Spleen (tissue), 11 donors: Measurements from ENCODE around the gene CEMIP2. TPM values are rescaled to one million over a fixed set of nuclear protein-coding genes. Genes with fewer than 3 reads are reported as not detected.

Experiments used
- DNase-seq: peaks from one replicate; pipeline ENCODE4 v3.0.0-alpha.2; 2020
- H3K27ac ChIP-seq, 8 donors: fragments of 200-600 bp; sonication (generic) in 7 of 8; 1 replicate in 4 of 8; 2 replicates in 4 of 8; pipeline versions ENCODE4 v1.5.0 to v1.8.0; 2016 to 2021; ENCODE audit warnings: inconsistent platforms in 4 of 8, mild to moderate bottlenecking in 4 of 8, moderate library complexity in 1 of 8
- H3K27me3 ChIP-seq, 7 donors: fragments of 200-600 bp; sonication (generic) in 6 of 7; replicated peaks in 1 of 7; 1 replicate in 4 of 7; 2 replicates in 3 of 7; pipeline versions ENCODE4 v1.5.0 to v1.8.0; 2016 to 2021; ENCODE audit warnings: inconsistent platforms in 3 of 7, mild to moderate bottlenecking in 1 of 7
- H3K36me3 ChIP-seq, 6 donors: fragments of 200-600 bp; sonication (generic) in 5 of 6; 1 replicate in 4 of 6; 2 replicates in 2 of 6; pipeline versions ENCODE4 v1.5.0 to v1.8.0; 2016 to 2021; ENCODE audit warnings: inconsistent platforms in 2 of 6
- H3K4me1 ChIP-seq, 6 donors: fragments of 200-600 bp; sonication (generic) in 5 of 6; 1 replicate in 3 of 6; 2 replicates in 3 of 6; pipeline versions ENCODE4 v1.5.0 to v1.8.0; 2016 to 2021; ENCODE audit warnings: inconsistent platforms in 3 of 6
- H3K4me3 ChIP-seq, 8 donors: fragments of 200-600 bp; sonication (generic) in 7 of 8; 1 replicate in 4 of 8; 2 replicates in 4 of 8; pipeline versions ENCODE4 v1.5.0 to v1.8.0; 2016 to 2021; ENCODE audit warnings: inconsistent platforms in 4 of 8, mild to moderate bottlenecking in 4 of 8, moderate library complexity in 2 of 8
- H3K9me3 ChIP-seq, 8 donors: fragments of 200-600 bp; sonication (generic) in 7 of 8; 1 replicate in 4 of 8; 2 replicates in 4 of 8; pipeline versions ENCODE4 v1.5.0 to v1.8.0; 2016 to 2021; ENCODE audit warnings: inconsistent platforms in 4 of 8
- CTCF ChIP-seq, 11 experiments: fragments of 200-600 bp in 7 of 11; fragments of 450-650 bp in 4 of 11; sonication (generic) in 4 of 11; IDR thresholded peaks in 8 of 11; conservative IDR thresholded peaks in 3 of 11; 1 replicate in 7 of 11; 2 replicates in 4 of 11; pipeline versions ENCODE4 v1.4.0 to v1.8.0; 2016 to 2021; ENCODE audit warnings: antibody characterized with exemption in 11 of 11, inconsistent platforms in 4 of 11, mild to moderate bottlenecking in 1 of 11
- POLR2A ChIP-seq, 3 donors: fragments of 450-650 bp; IDR thresholded peaks; one replicate each; pipeline ENCODE4 v1.5.1; 2017; ENCODE audit warnings: antibody characterized with exemption in 3 of 3, mild to moderate bottlenecking in 1 of 3
- POLR2AphosphoS5 ChIP-seq, 3 donors: sonication (generic); formaldehyde crosslinking; IDR thresholded peaks; one replicate each; pipeline ENCODE4 v1.5.1; 2017; ENCODE audit warnings: antibody characterized with exemption in 3 of 3
- WGBS, 5 donors: extraction: QIAGEN DNeasy Blood & Tissue Kit in 3 of 5; methylation state at CpG; one replicate each; pipeline versions ENCODE4 v1.1.5 to v1.1.7; 2013 to 2018; 5-methylcytosine and 5-hydroxymethylcytosine counted together
- intact Hi-C: fragments of 100-400 bp; cut with DNase I; formaldehyde crosslinking; loops from one replicate; pipeline ENCODE4 v1.15.0; 2023; ENCODE audit warnings: low total_unique reads
- polyA plus RNA-seq, 3 donors: library from polyadenylated mRNA; stranded (reverse); fragments of 200-250 nt; gene quantifications; one replicate each; pipeline ENCODE4 v1.2.1, GENCODE V29; 2013
- total RNA-seq, 7 donors: library from RNA; depleted of rRNA in 3 of 7; stranded (reverse); fragments of >200 nt in 3 of 7; fragmentation: NEBNext Ultra II Directional in 4 of 7; extraction: Animal tissue kit (Norgen Biotek cat#: 25700) in 4 of 7; gene quantifications; one replicate each; pipeline versions ENCODE4 v1.1.0 to v1.2.1, GENCODE V29; 2016 to 2021
- donor health status: healthy with polysubstance abuse.
- donor health status: DM: no; HTN: no; CAD: no; lungs with moderate emphysema.
- donor health status: DM: no; HTN: no; CAD: no.
- donor health status: Bipolar disorder and iron deficiency.
- donor health status: healthy.
- donor health status: DM: no; HTN: no; CAD: no.
- donor health status: DM: yes; HTN: yes; CAD: no.

The CEMIP2 gene
- total and polyA plus RNA-seq, 10 donors = 14.2 to 175 (median 86.1) TPM

- Histone ChIP-seq H3K27ac (peak overlapping the region; percentile 69 to 93 (median 84)), H3K36me3 (no peaks in the 10 kb centered on the region), H3K4me1 (peaks cover 8 to 71% (median 33%) of the 10 kb centered on the region in 6 donors), H3K9me3 (no peaks in the 10 kb centered on the region), H3K4me3 (no peak overlapping the region), H3K27me3 (no peaks in the 10 kb centered on the region)
- TF ChIP-seq POLR2AphosphoS5 (IDR thresholded peaks at IDR 0.05) = no peak
- TF ChIP-seq CTCF (IDR thresholded peaks at IDR 0.05 in 8 of 11, conservative IDR thresholded peaks at IDR 0.05 in 3 of 11) = no peak
- no peak for TF ChIP-seq POLR2A (IDR thresholded peaks at IDR 0.05)
- intact Hi-C loops = no loop called here
- no peak for DNase-seq
- 93 to 96% (median 96%) methylated on average over 2 of the region's 2 CpGs for WGBS, 5 donors
These were observed 25.2 kb upstream of the CEMIP2 start for GRCh38 chr9:71793386-71794105.

GRCh38 chr9:71791875-71792274 is 23.6 kb upstream of the CEMIP2 start:
- no peak for DNase-seq
- no peak overlapping the region for H3K4me3 ChIP-seq
- TF ChIP-seq POLR2AphosphoS5 (IDR thresholded peaks at IDR 0.05) (no peak), CTCF (IDR thresholded peaks at IDR 0.05 in 8 of 11, conservative IDR thresholded peaks at IDR 0.05 in 3 of 11) (no peak), POLR2A (IDR thresholded peaks at IDR 0.05) (no peak)
- H3K27me3 ChIP-seq = no peaks in the 10 kb centered on the region
- 82 to 96% (median 92%) methylated on average over 4 of the region's 4 CpGs for WGBS, 5 donors
- H3K36me3 ChIP-seq = no peaks in the 10 kb centered on the region
- H3K27ac ChIP-seq = peak overlapping the region in 2 of 8 donors; percentile 88 to 93
- peaks cover 8 to 57% (median 33%) of the 10 kb centered on the region in 6 donors for H3K4me1 ChIP-seq
- no peaks in the 10 kb centered on the region for H3K9me3 ChIP-seq
- intact Hi-C loops = no loop called here

GRCh38 chr9:71790296-71790695 is 22.0 kb upstream of the CEMIP2 start:
- no peak for DNase-seq
- intact Hi-C loops = no loop called here
- H3K27me3 ChIP-seq = no peaks in the 10 kb centered on the region
- no peak for TF ChIP-seq CTCF (IDR thresholded peaks at IDR 0.05 in 8 of 11, conservative IDR thresholded peaks at IDR 0.05 in 3 of 11)
- TF ChIP-seq POLR2AphosphoS5 (IDR thresholded peaks at IDR 0.05) = no peak
- TF ChIP-seq POLR2A (IDR thresholded peaks at IDR 0.05) = no peak
- H3K27ac ChIP-seq = no peak overlapping the region
- WGBS, 5 donors = 89 to 100% (median 97%) methylated on average over 1 of the region's 1 CpG
- H3K9me3 ChIP-seq = no peaks in the 10 kb centered on the region
- H3K36me3 ChIP-seq = no peaks in the 10 kb centered on the region
- H3K4me3 ChIP-seq = no peak overlapping the region
- H3K4me1 ChIP-seq = peaks cover 8 to 41% (median 22%) of the 10 kb centered on the region in 6 donors

- H3K4me1 ChIP-seq = peaks cover 5 to 43% (median 23%) of the 10 kb centered on the region in 6 donors
- peak overlapping the region; percentile 68 to 91 (median 80) for H3K27ac ChIP-seq
- H3K36me3 ChIP-seq = no peaks in the 10 kb centered on the region
- peaks cover 0 to 3% (median 0%) of the 10 kb centered on the region in 8 donors for H3K9me3 ChIP-seq
- intact Hi-C loops = no loop called here
- H3K27me3 ChIP-seq = no peaks in the 10 kb centered on the region
- no peak overlapping the region for H3K4me3 ChIP-seq
- peak; percentile 93 for DNase-seq
- 32 to 60% (median 40%) methylated on average over 9 of the region's 9 CpGs for WGBS, 5 donors
- TF ChIP-seq CTCF (IDR thresholded peaks at IDR 0.05 in 8 of 11, conservative IDR thresholded peaks at IDR 0.05 in 3 of 11) (peak in 4 of 11 experiments; percentile 11 to 28 (median 19)), POLR2A (IDR thresholded peaks at IDR 0.05) (peak in 1 of 3 donors; percentile 31), POLR2AphosphoS5 (IDR thresholded peaks at IDR 0.05) (peak; percentile 88 to 98 (median 89))
These were observed 14.8 kb upstream of the CEMIP2 start for GRCh38 chr9:71783120-71783523.
